Right lobe of liver (tissue), 4 donors: ENCODE results near the gene TRA2A.

Experiments used
- POLR2A ChIP-seq: fragments of 450-650 bp; IDR thresholded peaks from one replicate; pipeline ENCODE4 v1.6.1; 2017; ENCODE audit warnings: antibody characterized with exemption, mild to moderate bottlenecking
- TF ChIP-seq, protein P1 (sequence below), 4 donors: fragments of 200-600 bp in 3 of 4; fragments of 450-650 bp in 1 of 4; IDR thresholded peaks; one replicate each; pipeline versions ENCODE4 v1.5.1 to v1.8.0; 2016 to 2022; ENCODE audit warnings: antibody characterized with exemption in 4 of 4, mild to moderate bottlenecking in 2 of 4
- donor health status: DM: no; HTN: no; CAD: no.
- donor health status: DM: no; HTN: no; CAD: no.
- donor health status: DM: no; HTN: yes; CAD: no.

DNA sequence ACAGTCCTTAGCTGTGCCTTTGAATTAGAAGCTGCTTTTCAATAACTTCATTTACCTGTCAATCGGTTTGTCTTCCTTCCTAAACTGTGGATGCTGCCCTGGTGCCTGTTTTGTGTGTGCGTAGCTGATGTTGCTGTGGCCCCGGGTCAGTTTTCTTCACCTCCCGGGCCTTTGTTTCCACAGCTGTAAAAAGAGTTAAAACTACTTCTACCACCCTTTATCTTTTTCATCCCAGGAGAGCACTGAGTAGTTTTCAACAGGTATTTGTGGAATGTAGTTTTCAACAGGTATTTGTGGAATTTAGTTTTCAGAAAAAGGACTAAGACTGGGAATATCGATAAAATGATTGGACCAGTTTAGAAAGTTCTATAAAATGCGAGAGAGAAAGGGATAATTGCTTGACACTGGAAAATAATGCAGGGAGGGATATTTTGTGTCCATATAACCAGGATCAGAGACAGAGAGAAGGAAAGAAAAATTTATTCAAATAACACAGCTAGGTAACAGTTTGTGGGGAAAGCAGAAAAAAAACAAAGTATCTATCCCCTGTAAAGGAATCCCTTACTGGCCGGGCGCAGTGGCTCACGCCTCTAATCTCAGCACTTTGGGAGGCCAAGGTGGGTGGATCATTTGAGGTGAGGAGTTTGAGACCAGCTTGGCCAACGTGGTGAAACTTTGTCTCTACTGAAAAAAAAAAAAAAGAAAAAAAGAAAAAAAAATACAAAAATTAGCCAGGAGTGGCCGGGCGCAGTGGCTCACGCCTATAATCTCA is 45.6 kb downstream of the TRA2A start:
- TF ChIP-seq, protein P1, sequence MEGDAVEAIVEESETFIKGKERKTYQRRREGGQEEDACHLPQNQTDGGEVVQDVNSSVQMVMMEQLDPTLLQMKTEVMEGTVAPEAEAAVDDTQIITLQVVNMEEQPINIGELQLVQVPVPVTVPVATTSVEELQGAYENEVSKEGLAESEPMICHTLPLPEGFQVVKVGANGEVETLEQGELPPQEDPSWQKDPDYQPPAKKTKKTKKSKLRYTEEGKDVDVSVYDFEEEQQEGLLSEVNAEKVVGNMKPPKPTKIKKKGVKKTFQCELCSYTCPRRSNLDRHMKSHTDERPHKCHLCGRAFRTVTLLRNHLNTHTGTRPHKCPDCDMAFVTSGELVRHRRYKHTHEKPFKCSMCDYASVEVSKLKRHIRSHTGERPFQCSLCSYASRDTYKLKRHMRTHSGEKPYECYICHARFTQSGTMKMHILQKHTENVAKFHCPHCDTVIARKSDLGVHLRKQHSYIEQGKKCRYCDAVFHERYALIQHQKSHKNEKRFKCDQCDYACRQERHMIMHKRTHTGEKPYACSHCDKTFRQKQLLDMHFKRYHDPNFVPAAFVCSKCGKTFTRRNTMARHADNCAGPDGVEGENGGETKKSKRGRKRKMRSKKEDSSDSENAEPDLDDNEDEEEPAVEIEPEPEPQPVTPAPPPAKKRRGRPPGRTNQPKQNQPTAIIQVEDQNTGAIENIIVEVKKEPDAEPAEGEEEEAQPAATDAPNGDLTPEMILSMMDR (IDR thresholded peaks at IDR 0.05) = no peak
- TF ChIP-seq POLR2A = no peak
